Naive B cell (primary cell): ENCODE measurements around the gene SERINC3. TPM values are rescaled to one million over a fixed set of nuclear protein-coding genes. Genes with fewer than 3 reads are reported as not detected.
A peak's percentile ranks its signal among the peaks of the same experiment; 100 is the strongest.

Source experiments
- ATAC-seq, 2 donors: fragments of 150-1000 bp; cut with Tn5 transposase; 2 replicates each; pipeline ENCODE4 v1.10.0; 2021; ENCODE audit warnings: low read depth in 2 of 2, mild to moderate bottlenecking in 2 of 2, moderate library complexity in 2 of 2
- DNase-seq: peaks from one replicate; pipeline ENCODE4 v3.0.0; 2022
- H3K27ac Mint-ChIP-seq, 6 donors: one replicate each; pipeline ENCODE4 v1.8.0; 2020 to 2022; ENCODE audit warnings: mild to moderate bottlenecking in 6 of 6, mixed read lengths in 6 of 6, moderate library complexity in 5 of 6, inconsistent platforms in 2 of 6
- H3K27me3 Mint-ChIP-seq, 3 donors: one replicate each; pipeline ENCODE4 v1.8.0; 2021 to 2022; ENCODE audit warnings: mixed read lengths in 3 of 3, mild to moderate bottlenecking in 1 of 3
- H3K36me3 Mint-ChIP-seq, 2 donors: one replicate each; pipeline ENCODE4 v1.8.0; 2020 to 2022; ENCODE audit warnings: mixed read lengths in 2 of 2, inconsistent platforms in 1 of 2, mild to moderate bottlenecking in 1 of 2
- H3K4me1 Mint-ChIP-seq, 3 donors: one replicate each; pipeline ENCODE4 v1.8.0; 2020 to 2022; ENCODE audit warnings: mixed read lengths in 3 of 3, inconsistent platforms in 1 of 3, mild to moderate bottlenecking in 1 of 3, moderate library complexity in 1 of 3
- H3K4me3 Mint-ChIP-seq, 8 donors: one replicate each; pipeline ENCODE4 v1.8.0; 2020 to 2022; ENCODE audit warnings: mild to moderate bottlenecking in 8 of 8, mixed read lengths in 8 of 8, moderate library complexity in 8 of 8, inconsistent platforms in 2 of 8
- H3K9me3 Mint-ChIP-seq, 7 donors: one replicate each; pipeline ENCODE4 v1.8.0; 2020 to 2022; ENCODE audit warnings: mixed read lengths in 7 of 7, mild to moderate bottlenecking in 5 of 7, inconsistent platforms in 2 of 7, moderate library complexity in 1 of 7
- polyA plus RNA-seq, 6 donors: library from polyadenylated mRNA; unstranded; fragments of 300-500 nt; fragmentation: Illumina TruSeq; gene quantifications; one replicate each; pipeline ENCODE4 v1.2.3, GENCODE V29; 2021; ENCODE audit warnings: low read depth in 6 of 6

The SERINC3 gene
- polyA plus RNA-seq, 6 donors from 2014 or later = 120 to 145 (median 133) TPM

GRCh38 chr20:44523746-44524145 is 1.9 kb upstream of the SERINC3 start:
- DNase-seq (no peak), ATAC-seq (no peak)
- H3K9me3 Mint-ChIP-seq = no peaks in the 10 kb centered on the region
- peak overlapping the region in 3 of 8 donors; percentile 54 to 85 (median 57) for H3K4me3 Mint-ChIP-seq
- peak overlapping the region; percentile 93 to 99 (median 98) for H3K27ac Mint-ChIP-seq
- H3K36me3 Mint-ChIP-seq = no peaks in the 10 kb centered on the region
- H3K4me1 Mint-ChIP-seq = peaks cover 28 to 40% (median 33%) of the 10 kb centered on the region in 3 donors
- H3K27me3 Mint-ChIP-seq = no peaks in the 10 kb centered on the region

DNA sequence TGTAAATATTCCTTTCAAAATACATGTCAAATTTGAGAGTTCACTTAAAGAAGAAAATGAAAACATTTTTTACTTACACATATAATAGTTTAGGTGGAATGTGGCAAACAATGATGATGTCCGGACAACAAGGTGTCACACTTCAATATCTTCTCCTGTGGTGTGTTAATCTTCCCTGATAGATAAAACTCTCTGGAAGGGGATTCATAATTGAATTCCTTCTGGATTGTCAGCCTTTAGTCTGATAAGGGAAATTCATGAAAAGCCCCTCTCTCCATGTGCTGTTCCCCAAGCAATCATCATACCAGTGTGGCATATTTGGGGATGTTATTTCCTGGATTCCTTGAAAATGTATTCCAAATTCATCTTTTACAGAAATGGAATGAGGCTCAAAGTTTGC is 971 bp upstream of the SERINC3 start:
- peak overlapping the region; percentile 93 to 99 (median 98) for H3K27ac Mint-ChIP-seq
- H3K36me3 Mint-ChIP-seq = no peaks in the 10 kb centered on the region
- no peaks in the 10 kb centered on the region for H3K27me3 Mint-ChIP-seq
- no peaks in the 10 kb centered on the region for H3K9me3 Mint-ChIP-seq
- peak overlapping the region; percentile 23 to 97 (median 82) for H3K4me3 Mint-ChIP-seq
- ATAC-seq (no peak), DNase-seq (no peak)
- peaks cover 30 to 49% (median 36%) of the 10 kb centered on the region in 3 donors for H3K4me1 Mint-ChIP-seq

- DNase-seq (no peak), ATAC-seq (no peak)
- Mint-ChIP-seq H3K27ac (peak overlapping the region; percentile 93 to 99 (median 98)), H3K9me3 (no peaks in the 10 kb centered on the region), H3K4me3 (peak overlapping the region; percentile 78 to 97 (median 90)), H3K36me3 (no peaks in the 10 kb centered on the region), H3K27me3 (no peaks in the 10 kb centered on the region), H3K4me1 (peaks cover 38 to 62% (median 50%) of the 10 kb centered on the region in 3 donors)
These were observed 989 bp downstream of the SERINC3 start for GRCh38 chr20:44520881-44521280.

GRCh38 chr20:44518248-44518647 is 3.6 kb downstream of the SERINC3 start:
- ATAC-seq = no peak
- peaks cover 46 to 70% (median 62%) of the 10 kb centered on the region in 3 donors for H3K4me1 Mint-ChIP-seq

DNA sequence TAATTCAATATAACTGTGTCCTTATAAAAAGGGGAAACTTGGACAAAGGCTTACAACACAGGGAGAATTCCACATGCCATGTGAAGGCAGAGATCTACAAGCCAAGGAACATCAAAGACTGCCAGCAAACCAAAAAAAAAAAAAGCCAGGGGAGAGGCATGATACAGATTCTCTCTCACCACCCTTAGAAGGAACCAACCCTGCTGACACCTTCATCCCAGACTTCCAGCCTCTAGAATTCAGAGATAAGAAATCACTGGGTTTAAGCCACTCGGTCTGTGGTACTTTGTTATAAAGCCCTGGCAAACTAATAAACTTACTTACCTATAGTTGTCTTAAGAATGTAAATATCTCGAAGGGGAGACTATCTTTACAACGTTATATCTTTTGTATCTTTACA is 4.4 kb downstream of the SERINC3 start:
- no peaks in the 10 kb centered on the region for H3K27me3 Mint-ChIP-seq
- DNase-seq (no peak), ATAC-seq (no peak)
- peak overlapping the region in 2 of 8 donors; percentile 24 to 37 for H3K4me3 Mint-ChIP-seq
- H3K27ac Mint-ChIP-seq = peak overlapping the region in 4 of 6 donors; percentile 63 to 93 (median 78)
- no peaks in the 10 kb centered on the region for H3K36me3 Mint-ChIP-seq
- H3K4me1 Mint-ChIP-seq = peaks cover 43 to 71% (median 60%) of the 10 kb centered on the region in 3 donors
- no peaks in the 10 kb centered on the region for H3K9me3 Mint-ChIP-seq

More at GRCh38 chr20:44518248-44518647, 3.6 kb downstream of the SERINC3 start:
- no peaks in the 10 kb centered on the region for H3K9me3 Mint-ChIP-seq
- H3K4me3 Mint-ChIP-seq = peak overlapping the region in 1 of 8 donors; percentile 85
- no peak for DNase-seq
- no peaks in the 10 kb centered on the region for H3K36me3 Mint-ChIP-seq
- H3K27ac Mint-ChIP-seq = peak overlapping the region; percentile 41 to 93 (median 54)
- no peaks in the 10 kb centered on the region for H3K27me3 Mint-ChIP-seq

GRCh38 chr20:44516491-44516890 is 5.4 kb downstream of the SERINC3 start:
- Mint-ChIP-seq H3K27ac (peak overlapping the region in 2 of 6 donors; percentile 5 to 54), H3K4me1 (peaks cover 37 to 63% (median 55%) of the 10 kb centered on the region in 3 donors), H3K36me3 (no peaks in the 10 kb centered on the region), H3K4me3 (no peak overlapping the region), H3K9me3 (no peaks in the 10 kb centered on the region), H3K27me3 (no peaks in the 10 kb centered on the region)
- no peak for ATAC-seq
- no peak for DNase-seq

DNA sequence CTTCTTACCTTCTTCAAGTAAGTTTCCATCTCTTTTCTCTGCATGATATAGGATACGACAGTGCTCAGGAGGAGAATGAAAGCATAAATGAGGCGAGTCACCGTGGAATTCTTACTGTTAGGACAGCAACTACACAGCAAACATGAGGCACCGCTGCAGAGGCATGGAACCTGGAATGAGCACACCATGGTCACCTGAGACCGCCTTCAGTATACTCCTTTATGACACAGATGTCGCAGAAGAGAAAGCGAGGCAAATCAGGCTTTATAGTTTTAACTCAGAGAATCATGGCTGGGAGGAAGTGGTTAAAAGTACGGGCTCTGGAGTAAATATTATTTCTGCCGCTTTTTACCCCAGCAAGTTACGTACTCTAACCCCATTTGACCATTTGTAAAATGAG is 8.0 kb downstream of the SERINC3 start:
- DNase-seq (no peak), ATAC-seq (no peak)
- H3K4me3 Mint-ChIP-seq = no peak overlapping the region
- H3K36me3 Mint-ChIP-seq = no peaks in the 10 kb centered on the region
- peak overlapping the region in 2 of 6 donors; percentile 41 to 60 for H3K27ac Mint-ChIP-seq
- H3K9me3 Mint-ChIP-seq = no peaks in the 10 kb centered on the region
- no peaks in the 10 kb centered on the region for H3K27me3 Mint-ChIP-seq
- H3K4me1 Mint-ChIP-seq = peaks cover 22 to 37% (median 36%) of the 10 kb centered on the region in 3 donors

- H3K4me1 Mint-ChIP-seq = peaks cover 7 to 11% (median 8%) of the 10 kb centered on the region in 3 donors
- H3K9me3 Mint-ChIP-seq = no peaks in the 10 kb centered on the region
- no peaks in the 10 kb centered on the region for H3K27me3 Mint-ChIP-seq
- no peaks in the 10 kb centered on the region for H3K36me3 Mint-ChIP-seq
- no peak for ATAC-seq
- H3K4me3 Mint-ChIP-seq = no peak overlapping the region
- peak overlapping the region in 1 of 6 donors; percentile 36 for H3K27ac Mint-ChIP-seq
- no peak for DNase-seq
These were observed 12.1 kb downstream of the SERINC3 start for GRCh38 chr20:44509762-44510161.

- Mint-ChIP-seq H3K4me3 (no peak overlapping the region), H3K4me1 (peaks cover 0 to 4% (median 0%) of the 10 kb centered on the region in 3 donors), H3K27me3 (no peaks in the 10 kb centered on the region), H3K36me3 (peaks cover 8 to 20% of the 10 kb centered on the region in 2 donors), H3K9me3 (no peaks in the 10 kb centered on the region), H3K27ac (no peak overlapping the region)
- ATAC-seq (no peak), DNase-seq (no peak)
These were observed 17.2 kb downstream of the SERINC3 start for GRCh38 chr20:44504402-44505307.

GRCh38 chr20:44502968-44503367 is 18.9 kb downstream of the SERINC3 start:
- H3K27ac Mint-ChIP-seq = peak overlapping the region in 1 of 6 donors; percentile 49
- H3K4me3 Mint-ChIP-seq = no peak overlapping the region
- no peaks in the 10 kb centered on the region for H3K27me3 Mint-ChIP-seq
- peaks cover 0 to 4% (median 0%) of the 10 kb centered on the region in 7 donors for H3K9me3 Mint-ChIP-seq
- H3K4me1 Mint-ChIP-seq = peaks cover 4 to 13% (median 7%) of the 10 kb centered on the region in 3 donors
- H3K36me3 Mint-ChIP-seq = peaks cover 22 to 35% of the 10 kb centered on the region in 2 donors
- DNase-seq = no peak
- ATAC-seq = no peak

DNA sequence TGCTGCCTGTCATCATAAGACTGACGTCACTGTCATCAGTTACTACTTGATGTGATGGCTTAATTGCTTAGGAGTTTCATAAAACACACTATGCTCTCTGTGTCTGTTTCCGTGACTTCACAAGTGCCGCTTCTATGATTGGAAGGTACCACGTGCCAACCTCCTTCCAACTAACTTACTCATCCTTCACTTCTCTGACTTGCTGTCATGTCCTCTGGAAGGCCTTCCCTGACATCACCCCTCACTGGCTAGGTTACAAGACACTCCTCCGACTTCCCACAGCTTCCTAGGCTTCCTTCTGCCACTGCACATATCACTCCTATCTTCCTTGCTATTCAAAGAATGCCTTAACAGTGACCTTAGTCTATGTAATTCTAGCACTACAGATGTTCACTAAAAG is 20.4 kb downstream of the SERINC3 start:
- Mint-ChIP-seq H3K27me3 (no peaks in the 10 kb centered on the region), H3K4me3 (no peak overlapping the region), H3K4me1 (peaks cover 18 to 22% (median 22%) of the 10 kb centered on the region in 3 donors), H3K9me3 (peaks cover 0 to 4% (median 0%) of the 10 kb centered on the region in 7 donors), H3K36me3 (peaks cover 22 to 39% of the 10 kb centered on the region in 2 donors), H3K27ac (peak overlapping the region in 2 of 6 donors; percentile 0 to 40)
- ATAC-seq (no peak), DNase-seq (no peak)

GRCh38 chr20:44500221-44500620 is 21.6 kb downstream of the SERINC3 start:
- Mint-ChIP-seq H3K9me3 (peaks cover 0 to 4% (median 0%) of the 10 kb centered on the region in 7 donors), H3K4me3 (no peak overlapping the region), H3K4me1 (peaks cover 22 to 27% (median 25%) of the 10 kb centered on the region in 3 donors), H3K27ac (peak overlapping the region in 1 of 6 donors; percentile 16), H3K36me3 (peaks cover 29 to 45% of the 10 kb centered on the region in 2 donors), H3K27me3 (no peaks in the 10 kb centered on the region)
- DNase-seq (no peak), ATAC-seq (no peak)

GRCh38 chr20:44497761-44498160 is 24.1 kb downstream of the SERINC3 start:
- H3K4me1 Mint-ChIP-seq = peaks cover 22 to 27% (median 25%) of the 10 kb centered on the region in 3 donors
- no peaks in the 10 kb centered on the region for H3K27me3 Mint-ChIP-seq
- H3K4me3 Mint-ChIP-seq = peak overlapping the region in 2 of 8 donors; percentile 7 to 31
- H3K27ac Mint-ChIP-seq = peak overlapping the region in 4 of 6 donors; percentile 14 to 66 (median 48)
- H3K9me3 Mint-ChIP-seq = peaks cover 0 to 4% (median 0%) of the 10 kb centered on the region in 7 donors
- H3K36me3 Mint-ChIP-seq = peaks cover 34 to 45% of the 10 kb centered on the region in 2 donors
- ATAC-seq (no peak), DNase-seq (no peak)
